ENCODE data around the gene NDUFS8. TPM values are rescaled to one million over a fixed set of nuclear protein-coding genes. Genes with fewer than 3 reads are reported as not detected.

The NDUFS8 gene
- total and polyA plus RNA-seq, 2 of the 4 experiments (the other 2 are of a cell fraction) = 85.9 to 131 TPM

DNA sequence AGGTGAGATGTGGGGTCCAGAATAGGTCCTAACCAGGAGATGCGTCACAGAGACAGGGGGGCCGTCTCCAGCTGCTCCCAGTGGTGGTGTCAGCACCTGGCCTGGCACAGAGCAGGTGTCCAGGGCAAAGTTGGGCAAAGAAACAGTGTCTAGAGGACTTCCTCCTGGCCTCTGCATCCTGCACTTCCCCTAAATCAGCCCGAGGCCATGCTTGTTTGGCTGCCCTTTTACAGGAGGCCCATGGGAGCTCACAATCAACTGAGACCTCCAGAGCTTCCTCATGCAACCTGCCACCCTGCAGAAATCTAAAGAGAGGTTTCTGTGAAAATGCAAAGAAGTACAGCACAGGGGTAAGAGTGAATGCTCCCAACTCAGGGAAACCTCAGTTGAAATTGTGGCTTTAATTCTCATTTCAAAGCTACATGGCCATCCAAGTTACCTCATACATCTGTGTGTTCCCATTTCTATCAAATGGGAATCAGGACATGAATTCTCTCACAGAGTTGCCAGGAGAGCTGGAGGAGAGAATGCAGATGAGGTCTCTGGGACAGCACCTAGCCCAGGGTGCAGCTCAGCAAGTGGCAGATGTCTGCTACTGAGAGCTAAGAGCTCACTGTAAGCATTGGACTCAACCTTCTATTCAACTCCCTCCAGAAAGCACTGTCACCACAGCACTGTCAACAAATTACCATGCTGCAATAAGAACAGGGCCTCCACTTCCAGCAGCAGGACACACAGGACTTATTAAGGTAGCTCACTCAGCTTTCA lies 41.0 kb downstream of the NDUFS8 start:
- TF ChIP-seq, protein P1, sequence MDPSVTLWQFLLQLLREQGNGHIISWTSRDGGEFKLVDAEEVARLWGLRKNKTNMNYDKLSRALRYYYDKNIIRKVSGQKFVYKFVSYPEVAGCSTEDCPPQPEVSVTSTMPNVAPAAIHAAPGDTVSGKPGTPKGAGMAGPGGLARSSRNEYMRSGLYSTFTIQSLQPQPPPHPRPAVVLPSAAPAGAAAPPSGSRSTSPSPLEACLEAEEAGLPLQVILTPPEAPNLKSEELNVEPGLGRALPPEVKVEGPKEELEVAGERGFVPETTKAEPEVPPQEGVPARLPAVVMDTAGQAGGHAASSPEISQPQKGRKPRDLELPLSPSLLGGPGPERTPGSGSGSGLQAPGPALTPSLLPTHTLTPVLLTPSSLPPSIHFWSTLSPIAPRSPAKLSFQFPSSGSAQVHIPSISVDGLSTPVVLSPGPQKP (IDR thresholded peaks at IDR 0.05; ENCODE audit: borderline replicate concordance, low read depth, low read length) = no peak
- TF ChIP-seq SMC3 (IDR thresholded peaks at IDR 0.05; ENCODE audit: low read depth, low read length) (no peak), RFX5 (IDR thresholded peaks at IDR 0.05; ENCODE audit: low read depth, low read length) (no peak), MAFK (IDR thresholded peaks at IDR 0.05; ENCODE audit: low read depth, low read length) (no peak), POLR2A (IDR thresholded peaks at IDR 0.05; ENCODE audit: low read depth, low read length) (no peak), RCOR1 (IDR thresholded peaks at IDR 0.05; ENCODE audit: insufficient replicate concordance, low read length) (no peak), BHLHE40 (IDR thresholded peaks at IDR 0.05; ENCODE audit: low read depth, low read length) (no peak), FOS (IDR thresholded peaks at IDR 0.05; ENCODE audit: low read depth, low read length) (no peak), RAD21 (IDR thresholded peaks at IDR 0.05; ENCODE audit: low read length) (no peak)
- TF ChIP-seq, protein P2, sequence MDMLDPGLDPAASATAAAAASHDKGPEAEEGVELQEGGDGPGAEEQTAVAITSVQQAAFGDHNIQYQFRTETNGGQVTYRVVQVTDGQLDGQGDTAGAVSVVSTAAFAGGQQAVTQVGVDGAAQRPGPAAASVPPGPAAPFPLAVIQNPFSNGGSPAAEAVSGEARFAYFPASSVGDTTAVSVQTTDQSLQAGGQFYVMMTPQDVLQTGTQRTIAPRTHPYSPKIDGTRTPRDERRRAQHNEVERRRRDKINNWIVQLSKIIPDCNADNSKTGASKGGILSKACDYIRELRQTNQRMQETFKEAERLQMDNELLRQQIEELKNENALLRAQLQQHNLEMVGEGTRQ (IDR thresholded peaks at IDR 0.05; ENCODE audit: low read depth, low read length) = no peak
- H2BK120ac ChIP-seq (ENCODE audit: low read depth, low read length) = no peak overlapping the region
- H3K4me1 ChIP-seq (ENCODE audit: control insufficient read depth, insufficient read depth, low read length) = no peaks in the 10 kb centered on the region
- no TSS peak for BruUV-seq (replicated peaks)
- ChIA-PET POLR2A (ENCODE audit: unreplicated experiment) (no interaction called here), CTCF (no interaction called here)
- in situ Hi-C loops (cut with MboI; ENCODE audit: low sequenced_read_pairs) = no loop called here
- peaks cover 1% of the 10 kb centered on the region; the same call in 1 of the 2 replicates for H4K20me1 ChIP-seq (ENCODE audit: insufficient read depth, low read length)
- no peak overlapping the region for H4K8ac ChIP-seq (ENCODE audit: low read depth in 2 of 2, low read length in 2 of 2)
- dilution Hi-C loops (cut with HindIII; ENCODE audit: low sequenced_read_pairs, unreplicated experiment) = no loop called here
- H3K56ac ChIP-seq (ENCODE audit: extremely low read depth, insufficient read depth, low read length) = no peak overlapping the region
- no peak overlapping the region for H3K4ac ChIP-seq (ENCODE audit: low read depth, low read length)
- ATAC-seq (ENCODE audit: low read depth) = no peak
- no peak overlapping the region for H3K23ac ChIP-seq (ENCODE audit: low read depth, low read length)
- no peak overlapping the region for H2AFZ ChIP-seq (replicated peaks; ENCODE audit: low read length, poor library complexity)
- no peak overlapping the region for H4K91ac ChIP-seq (ENCODE audit: insufficient read depth, low read depth, low read length)
- no peak overlapping the region for H2BK20ac ChIP-seq (ENCODE audit: low read depth, low read length)
- H3K9me3 ChIP-seq (ENCODE audit: control insufficient read depth, insufficient read depth, low read length) = no peaks in the 10 kb centered on the region
- H3K27ac ChIP-seq (ENCODE audit: insufficient read depth, low read length) = no peak overlapping the region
- H3K4me3 ChIP-seq (ENCODE audit: insufficient read depth, low read depth, low read length) = no peak overlapping the region
- H3K18ac ChIP-seq (ENCODE audit: low read depth, low read length) = no peak overlapping the region
- H3K36me3 ChIP-seq (ENCODE audit: control insufficient read depth, insufficient read depth, low read length) = peaks cover 32% of the 10 kb centered on the region
- H3K27me3 ChIP-seq (ENCODE audit: control insufficient read depth, insufficient read depth, low read length) = no peaks in the 10 kb centered on the region
- no peak overlapping the region for H2AK5ac ChIP-seq (ENCODE audit: low read depth, low read length)
- no peak overlapping the region for H4K5ac ChIP-seq (ENCODE audit: low read depth, low read length)
- H3K9ac ChIP-seq (ENCODE audit: low read depth, low read length) = no peak overlapping the region
- H3K14ac ChIP-seq (replicated peaks; ENCODE audit: low read depth, low read length) = no peak overlapping the region
- no CpG with 5 or more reads among the region's 3 CpGs for WGBS, 2 experiments (ENCODE audit: extremely low coverage in 2 of 2, insufficient read length in 1 of 2)
- H2BK5ac ChIP-seq (ENCODE audit: low read depth, low read length, poor library complexity, severe bottlenecking) = no peak overlapping the region
- no peak overlapping the region for H2AK9ac ChIP-seq (replicated peaks; ENCODE audit: low read depth, low read length, poor library complexity)
- peaks cover 5% of the 10 kb centered on the region; the same call in 1 of the 2 replicates for H3K9me1 ChIP-seq (ENCODE audit: insufficient read depth, low read length)
- H3K4me2 ChIP-seq (ENCODE audit: low read depth, low read length) = no peak overlapping the region
- no peak for DNase-seq
- intact Hi-C loops (cut with micrococcal nuclease) = no loop called here
- peaks cover 0 to 2% of the 10 kb centered on the region in 2 experiments; a peak in 1 of 4 replicates for H3K79me1 ChIP-seq (ENCODE audit: low read depth in 1 of 2, low read length in 2 of 2)
- no peak overlapping the region for H2BK15ac ChIP-seq (ENCODE audit: low read depth, low read length)
